CD4-positive, alpha-beta T cell treated with Interleukin-6 at 100 ng/mL for 8 hours (primary cell): Measurements from ENCODE around the gene ZNF79.

ENCODE experiments used
- DNase-seq: peaks from one replicate; pipeline ENCODE4 v3.0.0-alpha.2; 2020; ENCODE audit warnings: mixed read lengths, low spot score

Gene ZNF79

GRCh38 chr9:127423934-127424675 is at the start of gene ZNF79:
TSS of gene ZNF79 (plus strand) at chr9:127424382. CDS start at chr9:127424788, 406 bp downstream.
- peak; percentile 87 for DNase-seq

- DNase-seq, result no peak
Measured at GRCh38 chr9:127380479-127380878, 43.7 kb upstream of the ZNF79 start.

- no peak for DNase-seq
Measured at GRCh38 chr9:127382541-127382940, 41.6 kb upstream of the ZNF79 start.

- no peak for DNase-seq
Measured at GRCh38 chr9:127384016-127384730, 40.0 kb upstream of the ZNF79 start.

- DNase-seq, result no peak
Measured at GRCh38 chr9:127384901-127385300, 39.3 kb upstream of the ZNF79 start.

GRCh38 chr9:127386249-127386648 is 37.9 kb upstream of the ZNF79 start:
- DNase-seq, result no peak

- no peak for DNase-seq
Measured at GRCh38 chr9:127386981-127387380, 37.2 kb upstream of the ZNF79 start.

DNA sequence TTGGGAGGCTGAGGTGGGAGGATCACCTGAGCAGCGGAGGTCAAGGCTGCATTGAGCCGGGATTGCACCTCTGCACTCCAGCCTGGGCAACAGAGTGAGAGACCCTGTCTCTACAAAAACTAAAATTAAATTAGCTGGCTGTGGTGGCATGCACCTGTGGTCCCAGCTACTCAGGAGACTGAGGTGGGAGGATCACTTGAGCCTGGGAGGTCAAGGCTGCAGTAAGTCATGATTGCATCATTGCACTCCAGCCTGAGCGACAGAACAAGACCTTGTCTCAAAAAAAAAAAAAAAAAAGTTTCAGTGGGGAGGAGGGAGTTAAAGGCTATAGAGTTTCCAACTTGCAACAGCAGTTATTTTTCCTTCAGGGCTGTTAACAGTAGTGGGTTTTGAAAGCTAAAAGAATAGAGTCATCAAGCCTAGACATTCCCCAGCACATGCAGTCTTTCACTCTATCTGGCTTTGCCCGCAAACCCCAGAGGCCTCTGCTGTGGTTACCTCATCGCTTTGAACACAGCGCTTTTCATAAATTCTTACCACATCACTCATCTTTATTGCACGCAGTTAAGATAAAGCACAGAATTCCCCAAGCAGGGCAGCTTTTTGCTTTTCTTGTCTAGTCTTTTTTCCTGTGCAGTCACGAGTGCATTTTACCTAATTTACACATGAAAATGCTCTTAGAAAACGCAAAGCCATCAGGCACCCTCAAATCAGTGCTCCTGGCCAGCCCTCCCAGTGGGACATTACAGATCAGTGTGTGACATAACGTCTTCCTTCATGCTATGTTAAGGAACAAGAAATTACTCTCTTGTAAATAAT is 35.9 kb upstream of the ZNF79 start:
- DNase-seq, result peak; percentile 88

DNA sequence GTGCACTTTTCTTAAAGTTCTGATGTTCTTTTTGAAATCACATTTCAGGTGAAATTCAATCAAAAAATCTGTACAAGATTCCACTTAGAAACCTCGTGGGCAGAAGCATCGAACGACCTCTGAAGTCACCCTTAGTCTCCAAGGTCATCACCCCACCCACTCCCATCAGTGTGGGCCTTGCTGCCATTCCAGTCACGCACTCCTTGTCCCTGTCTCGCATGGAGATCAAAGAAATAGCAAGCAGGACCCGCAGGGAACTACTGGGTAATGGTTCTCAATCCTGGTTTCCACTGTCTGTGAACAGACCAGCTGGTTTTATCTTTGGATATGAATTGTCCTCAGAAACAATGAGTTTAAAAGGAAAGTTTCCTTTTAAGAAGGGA is 35.3 kb upstream of the ZNF79 start:
- DNase-seq, result no peak

GRCh38 chr9:127389381-127390247 is 34.6 kb upstream of the ZNF79 start:
- no peak for DNase-seq

DNA sequence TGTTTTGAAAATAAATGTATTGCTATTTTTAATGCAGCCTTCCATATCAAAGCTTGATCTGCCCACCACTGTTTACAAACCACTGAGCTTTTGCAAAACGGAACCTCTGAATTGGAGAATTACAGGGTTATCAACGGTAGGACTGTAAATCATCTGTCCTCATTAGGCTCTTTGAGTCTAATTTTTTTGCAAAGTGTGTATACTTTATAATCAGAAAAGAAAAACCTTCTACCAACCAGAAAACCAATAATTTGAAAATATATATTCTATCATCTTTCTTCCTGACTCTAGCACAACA is 34.0 kb upstream of the ZNF79 start:
- DNase-seq, result no peak

DNA sequence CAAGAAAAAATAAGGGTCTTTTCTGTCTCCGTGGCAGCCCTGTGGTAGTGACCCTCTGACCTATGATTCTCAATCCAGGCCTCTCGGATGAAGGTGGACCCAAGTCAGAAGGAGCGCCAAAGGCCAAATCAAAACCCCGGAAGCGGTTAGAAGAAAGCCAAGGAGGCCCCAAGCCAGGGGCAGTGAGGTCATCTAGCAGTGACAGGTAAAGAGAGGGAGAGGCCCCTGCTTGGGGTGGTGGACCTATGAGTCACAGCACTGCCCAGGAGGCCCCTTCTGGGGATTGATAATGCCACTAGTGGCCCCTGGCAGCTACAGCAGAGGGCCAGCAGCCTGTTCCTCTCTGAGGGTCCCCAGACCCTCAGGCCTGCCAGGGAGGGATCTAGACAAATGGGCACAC is 33.6 kb upstream of the ZNF79 start:
- DNase-seq, result no peak

- no peak for DNase-seq
Measured at GRCh38 chr9:127392166-127392565, 32.0 kb upstream of the ZNF79 start.

DNA sequence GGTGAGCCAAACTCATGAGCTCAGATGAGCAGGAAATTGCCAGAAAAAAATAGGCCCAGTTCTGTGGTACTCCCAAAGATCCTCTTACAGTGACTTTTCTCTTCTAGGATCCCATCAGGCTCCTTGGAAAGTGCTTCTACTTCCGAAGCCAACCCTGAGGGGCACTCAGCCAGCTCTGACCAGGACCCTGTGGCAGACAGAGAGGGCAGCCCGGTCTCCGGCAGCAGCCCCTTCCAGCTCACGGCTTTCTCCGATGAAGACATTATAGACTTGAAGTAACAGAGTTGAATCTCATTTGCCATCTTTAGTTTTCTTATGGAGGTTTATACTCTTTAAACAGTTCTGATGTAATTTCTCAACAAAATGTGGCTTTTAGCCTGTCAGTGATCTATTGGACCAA is 31.2 kb upstream of the ZNF79 start:
- no peak for DNase-seq

- no peak for DNase-seq
Measured at GRCh38 chr9:127393645-127394044, 30.5 kb upstream of the ZNF79 start.

- no peak for DNase-seq
Measured at GRCh38 chr9:127395497-127396252, 28.5 kb upstream of the ZNF79 start.

GRCh38 chr9:127396253-127396807 is 27.9 kb upstream of the ZNF79 start:
- DNase-seq, result no peak

- peak; percentile 89 for DNase-seq
Measured at GRCh38 chr9:127396808-127397645, 27.2 kb upstream of the ZNF79 start, which contains the start of gene SLC2A8. TSS of gene SLC2A8 (plus strand) at chr9:127397169. CDS start at chr9:127397231, 62 bp downstream.

- DNase-seq, result no peak
Measured at GRCh38 chr9:127397646-127398274, 26.4 kb upstream of the ZNF79 start.
